Measurements from ENCODE around the gene XKR3. TPM values are rescaled to one million over a fixed set of nuclear protein-coding genes. Genes with fewer than 3 reads are reported as not detected.
"Not testable (repeated sequence)": the region's sequence is repeated elsewhere in the genome, so short reads cannot be mapped to it uniquely, and the experiment has no call there.

Gene XKR3
- total and polyA plus RNA-seq, 2 of the 8 experiments (the other 6 are each of a cell fraction or from before 2014, with no cell fraction given) = 0.17 TPM; not detected in 1

DNA sequence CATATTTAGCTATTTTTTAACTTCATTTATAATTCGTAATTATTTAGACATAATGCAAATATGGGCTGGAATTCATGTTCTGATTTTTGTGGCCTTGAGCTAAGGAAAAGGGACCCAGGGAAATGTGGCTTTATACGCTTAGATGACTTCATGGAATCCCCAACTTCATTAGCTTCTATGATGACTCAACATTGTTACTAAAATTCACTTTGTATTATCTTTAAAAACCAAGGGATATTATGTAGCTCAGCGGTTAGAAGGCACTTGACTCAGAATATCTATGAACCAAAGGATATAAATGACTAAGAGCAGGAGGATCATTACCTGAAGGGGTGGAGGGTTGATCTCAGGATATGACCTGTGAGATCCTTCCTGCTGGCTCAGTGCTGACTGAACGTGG lies 64.8 kb downstream of the XKR3 start:
- H4K5ac ChIP-seq (ENCODE audit: insufficient read length, low read depth, low read length); H2BK5ac ChIP-seq (ENCODE audit: low read depth, low read length); H2BK12ac ChIP-seq (ENCODE audit: low read depth, low read length); H2AFZ ChIP-seq (ENCODE audit: low read length); H2BK120ac ChIP-seq (replicated peaks; ENCODE audit: low read depth, low read length); H3K27me3 ChIP-seq (replicated peaks in 1 of 4; ENCODE audit: control insufficient read depth in 3 of 4, extremely low read depth in 1 of 4, insufficient read depth in 3 of 4, low read length in 3 of 4); H3K23me2 ChIP-seq (ENCODE audit: low read depth, low read length); POLR2A ChIA-PET (ENCODE audit: partially characterized antibody); H3K79me2 ChIP-seq (ENCODE audit: control insufficient read depth in 1 of 2, insufficient read depth in 2 of 2, low read length in 2 of 2); H2BK20ac ChIP-seq (ENCODE audit: low read length); H3K56ac ChIP-seq (replicated peaks; ENCODE audit: insufficient read length, low read depth, low read length); H3K23ac ChIP-seq (ENCODE audit: insufficient read length); H3K18ac ChIP-seq (ENCODE audit: extremely low read depth, low read length); FAIRE-seq; H4K8ac ChIP-seq (ENCODE audit: extremely low read depth, insufficient read depth, low read length); H2AK5ac ChIP-seq (ENCODE audit: low read depth, low read length); H3K9ac ChIP-seq (replicated peaks in 1 of 4; ENCODE audit: extremely low read depth in 1 of 4, low read depth in 3 of 4, low read length in 3 of 4); DNase-seq (ENCODE audit: low read depth in 1 of 2, low spot score in 2 of 2); H4K91ac ChIP-seq (replicated peaks; ENCODE audit: insufficient read length, low read length); H3K4me3 ChIP-seq (ENCODE audit: extremely low read depth in 1 of 4, insufficient read depth in 2 of 4, low read depth in 3 of 4, low read length in 4 of 4); H4K20me1 ChIP-seq (replicated peaks in 1 of 2; ENCODE audit: control insufficient read depth in 1 of 2, insufficient read depth in 2 of 2, low read length in 2 of 2); H3K36me3 ChIP-seq (ENCODE audit: control insufficient read depth in 2 of 4, insufficient read depth in 4 of 4, low read length in 3 of 4); H3K4me2 ChIP-seq (ENCODE audit: insufficient read depth in 1 of 2, low read depth in 2 of 2, low read length in 2 of 2); H3K27ac ChIP-seq (ENCODE audit: low read depth, low read length); H3K4me1 ChIP-seq (replicated peaks in 1 of 4; ENCODE audit: control insufficient read depth in 3 of 4, insufficient read depth in 4 of 4, low read length in 3 of 4); H3K4ac ChIP-seq (replicated peaks; ENCODE audit: insufficient read length, low read depth, low read length); H2BK15ac ChIP-seq (ENCODE audit: low read length); H3K79me1 ChIP-seq (ENCODE audit: low read depth, low read length); H3K14ac ChIP-seq (ENCODE audit: insufficient read length): not testable (repeated sequence)
- WGBS, 2 experiments (ENCODE audit: extremely low coverage in 1 of 2, insufficient coverage in 1 of 2, insufficient read length in 1 of 2, insufficient replicate concordance in 2 of 2, low coverage in 1 of 2, low lambda C conversion rate in 2 of 2, missing lambda C conversion rate in 1 of 2) = 57% methylated on average over 4 of the region's 4 CpGs; no CpG with 5 or more reads in 1 of the 2 experiments
- peaks cover 2 to 47% of the 10 kb centered on the region in 2 experiments; a peak in 2 of 4 replicates for H3K9me3 ChIP-seq (ENCODE audit: insufficient read depth in 2 of 2, low read depth in 1 of 2, low read length in 1 of 2)
- CTCF ChIA-PET (ENCODE audit: partially characterized antibody) = interaction anchor here (1.6 kb wide), 1 partner anchor 24 kb away, joined by 5 read pairs; no protein-coding TSS in a partner anchor

DNA sequence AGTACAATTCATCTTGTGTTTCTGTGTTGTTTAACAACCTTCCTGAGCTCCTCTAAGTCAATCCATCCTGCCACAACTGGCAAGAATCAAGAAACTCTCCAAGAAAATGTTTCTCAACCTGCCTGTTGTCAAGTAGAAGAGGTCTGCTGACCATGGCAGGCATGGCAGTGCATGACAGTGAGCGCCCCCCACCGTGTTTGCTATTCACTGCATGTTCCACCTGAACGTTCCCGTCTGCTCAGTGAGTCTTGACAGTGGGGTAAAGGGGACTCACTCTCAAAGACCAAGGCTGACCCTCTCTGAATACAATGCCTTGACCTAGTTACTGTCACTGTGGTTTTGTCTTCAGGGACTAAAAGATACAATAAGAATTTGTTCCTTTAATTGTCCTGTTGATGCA lies 75.9 kb downstream of the XKR3 start:
- H2BK5ac ChIP-seq (ENCODE audit: low read depth, low read length); H2BK15ac ChIP-seq (ENCODE audit: low read length); H3K27ac ChIP-seq (ENCODE audit: low read depth, low read length); H3K23me2 ChIP-seq (ENCODE audit: low read depth, low read length); H3K4me3 ChIP-seq (ENCODE audit: extremely low read depth in 1 of 4, insufficient read depth in 2 of 4, low read depth in 3 of 4, low read length in 4 of 4); H4K91ac ChIP-seq (replicated peaks; ENCODE audit: insufficient read length, low read length); H3K4me2 ChIP-seq (ENCODE audit: insufficient read depth in 1 of 2, low read depth in 2 of 2, low read length in 2 of 2); H3K18ac ChIP-seq (ENCODE audit: extremely low read depth, low read length); DNase-seq (ENCODE audit: low read depth in 1 of 2, low spot score in 2 of 2); H3K23ac ChIP-seq (ENCODE audit: insufficient read length); H2BK12ac ChIP-seq (ENCODE audit: low read depth, low read length); CTCF ChIA-PET (ENCODE audit: partially characterized antibody); H2BK120ac ChIP-seq (replicated peaks; ENCODE audit: low read depth, low read length); H4K20me1 ChIP-seq (replicated peaks in 1 of 2; ENCODE audit: control insufficient read depth in 1 of 2, insufficient read depth in 2 of 2, low read length in 2 of 2); H3K79me2 ChIP-seq (ENCODE audit: control insufficient read depth in 1 of 2, insufficient read depth in 2 of 2, low read length in 2 of 2); H4K5ac ChIP-seq (ENCODE audit: insufficient read length, low read depth, low read length); H4K8ac ChIP-seq (ENCODE audit: extremely low read depth, insufficient read depth, low read length); FAIRE-seq; H3K9ac ChIP-seq (replicated peaks in 1 of 4; ENCODE audit: extremely low read depth in 1 of 4, low read depth in 3 of 4, low read length in 3 of 4); H3K4me1 ChIP-seq (replicated peaks in 1 of 4; ENCODE audit: control insufficient read depth in 3 of 4, insufficient read depth in 4 of 4, low read length in 3 of 4); POLR2A ChIA-PET (ENCODE audit: partially characterized antibody); H2AFZ ChIP-seq (ENCODE audit: low read length); H3K56ac ChIP-seq (replicated peaks; ENCODE audit: insufficient read length, low read depth, low read length); H3K4ac ChIP-seq (replicated peaks; ENCODE audit: insufficient read length, low read depth, low read length); H2BK20ac ChIP-seq (ENCODE audit: low read length); H3K14ac ChIP-seq (ENCODE audit: insufficient read length); H3K79me1 ChIP-seq (ENCODE audit: low read depth, low read length); H3K27me3 ChIP-seq (replicated peaks in 1 of 4; ENCODE audit: control insufficient read depth in 3 of 4, extremely low read depth in 1 of 4, insufficient read depth in 3 of 4, low read length in 3 of 4); H2AK5ac ChIP-seq (ENCODE audit: low read depth, low read length); H3K36me3 ChIP-seq (ENCODE audit: control insufficient read depth in 2 of 4, insufficient read depth in 4 of 4, low read length in 3 of 4): not testable (repeated sequence)
- WGBS, 2 experiments (ENCODE audit: extremely low coverage in 1 of 2, insufficient coverage in 1 of 2, insufficient read length in 1 of 2, insufficient replicate concordance in 2 of 2, low coverage in 1 of 2, low lambda C conversion rate in 2 of 2, missing lambda C conversion rate in 1 of 2) = 55% methylated on average over 4 of the region's 4 CpGs; no CpG with 5 or more reads in 1 of the 2 experiments
- peaks cover 4 to 48% of the 10 kb centered on the region in 2 experiments for H3K9me3 ChIP-seq (ENCODE audit: insufficient read depth in 2 of 2, low read depth in 1 of 2, low read length in 1 of 2)
